Breast epithelium (tissue), 3 donors: ENCODE results near the gene SGCB.

Source experiments
- POLR2A ChIP-seq: fragments of 450-650 bp; IDR thresholded peaks from one replicate; pipeline ENCODE4 v1.6.1; 2016; ENCODE audit warnings: antibody characterized with exemption, mild to moderate bottlenecking, moderate library complexity
- TF ChIP-seq, protein P1 (sequence below), 3 donors: fragments of 450-650 bp; IDR thresholded peaks; one replicate each; pipeline ENCODE4 v1.5.1; 2016 to 2017; ENCODE audit warnings: antibody characterized with exemption in 3 of 3, mild to moderate bottlenecking in 3 of 3, moderate library complexity in 3 of 3

DNA sequence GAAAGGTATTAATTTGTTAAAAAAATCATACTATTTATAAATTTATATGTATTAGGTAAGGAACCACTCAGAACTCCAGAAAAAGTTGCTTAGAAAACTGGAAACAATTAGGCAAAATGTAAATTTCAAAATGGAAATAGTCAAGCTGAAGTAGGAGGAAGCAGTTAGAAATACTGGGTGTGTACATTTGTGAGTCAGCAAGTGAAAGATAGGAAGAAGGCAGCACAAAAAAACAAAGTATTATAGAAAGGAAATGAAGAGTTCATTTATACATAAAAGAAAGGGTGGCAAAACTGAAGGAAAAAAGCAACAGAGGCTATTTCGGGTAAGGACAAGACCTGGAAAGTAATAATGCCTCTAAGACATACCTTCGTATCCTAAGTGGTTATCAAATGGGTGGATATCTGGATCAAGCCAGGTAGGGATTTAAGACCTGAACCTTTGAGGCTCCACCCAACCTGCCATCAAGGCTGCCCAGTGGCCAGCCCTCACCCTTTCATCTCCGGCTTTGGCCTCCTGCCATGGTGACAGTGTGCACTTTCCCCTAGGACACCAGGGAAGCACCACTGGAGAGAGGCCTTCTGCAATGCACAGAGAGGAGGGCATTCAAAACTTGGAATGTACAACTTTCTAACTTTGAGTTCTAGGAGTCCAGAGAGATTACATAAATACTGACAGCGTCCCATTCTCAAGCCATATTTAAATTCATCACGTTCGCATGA lies 18.0 kb downstream of the SGCB start, which contains the start of gene LRRC66:
- TF ChIP-seq POLR2A, result no peak
- TF ChIP-seq, protein P1, sequence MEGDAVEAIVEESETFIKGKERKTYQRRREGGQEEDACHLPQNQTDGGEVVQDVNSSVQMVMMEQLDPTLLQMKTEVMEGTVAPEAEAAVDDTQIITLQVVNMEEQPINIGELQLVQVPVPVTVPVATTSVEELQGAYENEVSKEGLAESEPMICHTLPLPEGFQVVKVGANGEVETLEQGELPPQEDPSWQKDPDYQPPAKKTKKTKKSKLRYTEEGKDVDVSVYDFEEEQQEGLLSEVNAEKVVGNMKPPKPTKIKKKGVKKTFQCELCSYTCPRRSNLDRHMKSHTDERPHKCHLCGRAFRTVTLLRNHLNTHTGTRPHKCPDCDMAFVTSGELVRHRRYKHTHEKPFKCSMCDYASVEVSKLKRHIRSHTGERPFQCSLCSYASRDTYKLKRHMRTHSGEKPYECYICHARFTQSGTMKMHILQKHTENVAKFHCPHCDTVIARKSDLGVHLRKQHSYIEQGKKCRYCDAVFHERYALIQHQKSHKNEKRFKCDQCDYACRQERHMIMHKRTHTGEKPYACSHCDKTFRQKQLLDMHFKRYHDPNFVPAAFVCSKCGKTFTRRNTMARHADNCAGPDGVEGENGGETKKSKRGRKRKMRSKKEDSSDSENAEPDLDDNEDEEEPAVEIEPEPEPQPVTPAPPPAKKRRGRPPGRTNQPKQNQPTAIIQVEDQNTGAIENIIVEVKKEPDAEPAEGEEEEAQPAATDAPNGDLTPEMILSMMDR (IDR thresholded peaks at IDR 0.05), result no peak
